Thyroid gland (tissue), 4 donors: ENCODE measurements around the gene PNMA3.

Source experiments
- CTCF ChIP-seq, 6 experiments: fragments of 200-600 bp in 3 of 6; fragments of 450-650 bp in 3 of 6; sonication (generic) in 3 of 6; IDR thresholded peaks; one replicate each; pipeline ENCODE4 v1.5.1; 2016 to 2019; ENCODE audit warnings: antibody characterized with exemption in 6 of 6, mild to moderate bottlenecking in 2 of 6, inconsistent platforms in 1 of 6, moderate library complexity in 1 of 6
- POLR2A ChIP-seq, 2 donors: fragments of 450-650 bp; IDR thresholded peaks; one replicate each; pipeline ENCODE4 v1.6.1; 2017; ENCODE audit warnings: antibody characterized with exemption in 2 of 2, mild to moderate bottlenecking in 2 of 2, moderate library complexity in 1 of 2

- no peak for TF ChIP-seq POLR2A (IDR thresholded peaks at IDR 0.05)
- TF ChIP-seq CTCF (IDR thresholded peaks at IDR 0.05): no peak
Observed at GRCh38 chrX:153029162-153029561, 27.1 kb upstream of the PNMA3 start.
